GM23248 (cell line): ENCODE results near the gene KITLG.

Experiments
- EZH2 ChIP-seq: fragments of 200-600 bp; sonication (generic); IDR thresholded peaks from 2 replicates; pipeline ENCODE4 v1.6.1; 2018; ENCODE audit warnings: antibody characterized with exemption, mild to moderate bottlenecking; ENCODE audit not compliant: insufficient read depth, poor library complexity, severe bottlenecking
- EZH2phosphoT487 ChIP-seq: fragments of 200-600 bp; sonication (generic); IDR thresholded peaks from 2 replicates; pipeline ENCODE4 v1.6.1; 2018; ENCODE audit warnings: antibody characterized with exemption, moderate library complexity, mild to moderate bottlenecking, low read depth; ENCODE audit not compliant: insufficient read depth

- TF ChIP-seq EZH2 (no peak), EZH2phosphoT487 (no peak)
Measured at GRCh38 chr12:88453323-88453722, 126.9 kb downstream of the KITLG start.
